AG09309 (cell line): ENCODE results near the gene BEST3.
"Not testable (repeated sequence)": the region's sequence is repeated elsewhere in the genome, so short reads cannot be mapped to it uniquely, and the experiment has no call there.

ENCODE experiments used
- DNase-seq: peaks from one replicate; pipeline ENCODE4 v3.0.0-alpha.2; 2010; ENCODE audit warnings: low read depth
- H3K4me3 ChIP-seq: 2 replicates; pipeline ENCODE4 v1.5.1; 2011; ENCODE audit warnings: mild to moderate bottlenecking, low read depth, low read length, moderate library complexity; ENCODE audit not compliant: control insufficient read depth
- TF ChIP-seq, protein P1 (sequence below): IDR thresholded peaks from 2 replicates; pipeline ENCODE4 v1.5.1; 2011; ENCODE audit warnings: mild to moderate bottlenecking, low read depth, low read length, inconsistent platforms; ENCODE audit not compliant: insufficient read depth, control insufficient read depth; ENCODE audit errors: missing control alignments

Gene BEST3

DNA sequence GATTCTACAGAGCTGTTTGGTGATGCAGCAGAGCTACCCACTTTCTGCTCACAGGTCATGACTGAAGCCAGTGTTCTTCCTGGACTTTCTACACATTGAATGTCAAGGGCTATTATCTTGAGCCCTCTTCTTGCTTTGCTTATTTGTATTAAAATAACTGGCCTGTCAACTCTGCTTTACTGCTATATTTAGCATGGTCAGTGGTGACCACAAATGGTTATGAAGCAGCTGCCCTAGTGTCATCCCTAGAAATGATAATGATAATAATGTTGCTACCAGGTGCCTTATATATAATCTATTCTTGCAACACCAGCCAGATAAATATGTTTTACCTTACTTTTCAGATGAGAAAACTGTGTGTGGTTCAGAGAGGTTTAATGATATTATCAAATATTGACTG is 85.8 kb downstream of the BEST3 start:
- DNase-seq: no peak
- TF ChIP-seq, protein P1, sequence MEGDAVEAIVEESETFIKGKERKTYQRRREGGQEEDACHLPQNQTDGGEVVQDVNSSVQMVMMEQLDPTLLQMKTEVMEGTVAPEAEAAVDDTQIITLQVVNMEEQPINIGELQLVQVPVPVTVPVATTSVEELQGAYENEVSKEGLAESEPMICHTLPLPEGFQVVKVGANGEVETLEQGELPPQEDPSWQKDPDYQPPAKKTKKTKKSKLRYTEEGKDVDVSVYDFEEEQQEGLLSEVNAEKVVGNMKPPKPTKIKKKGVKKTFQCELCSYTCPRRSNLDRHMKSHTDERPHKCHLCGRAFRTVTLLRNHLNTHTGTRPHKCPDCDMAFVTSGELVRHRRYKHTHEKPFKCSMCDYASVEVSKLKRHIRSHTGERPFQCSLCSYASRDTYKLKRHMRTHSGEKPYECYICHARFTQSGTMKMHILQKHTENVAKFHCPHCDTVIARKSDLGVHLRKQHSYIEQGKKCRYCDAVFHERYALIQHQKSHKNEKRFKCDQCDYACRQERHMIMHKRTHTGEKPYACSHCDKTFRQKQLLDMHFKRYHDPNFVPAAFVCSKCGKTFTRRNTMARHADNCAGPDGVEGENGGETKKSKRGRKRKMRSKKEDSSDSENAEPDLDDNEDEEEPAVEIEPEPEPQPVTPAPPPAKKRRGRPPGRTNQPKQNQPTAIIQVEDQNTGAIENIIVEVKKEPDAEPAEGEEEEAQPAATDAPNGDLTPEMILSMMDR: no peak
- no peak overlapping the region for H3K4me3 ChIP-seq

DNA sequence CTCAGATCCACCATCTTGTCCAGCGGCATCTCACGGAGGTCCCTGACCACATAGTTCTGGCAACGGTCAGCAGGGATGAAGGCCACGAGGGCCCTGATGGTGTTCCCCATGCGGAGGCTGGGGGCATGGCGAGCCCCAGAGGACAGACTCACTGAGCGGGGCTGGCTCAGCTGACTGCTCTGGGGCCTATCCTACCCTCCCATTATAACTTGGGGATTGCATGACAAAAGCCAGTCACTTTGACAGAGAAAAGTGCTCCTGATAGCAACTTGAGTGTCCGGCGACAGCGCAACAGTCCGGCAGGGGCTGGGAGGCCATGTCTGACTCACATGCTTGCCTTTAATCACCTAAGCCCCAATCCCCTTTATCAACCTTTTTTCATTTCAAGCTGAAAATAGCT is 88.4 kb downstream of the BEST3 start, which contains the start of gene LRRC10:
Gene LRRC10, minus strand, starts transcription at position 179 of the 400 bp plus-strand sequence. Its CDS starts 69 bp downstream, at position 110.
- H3K4me3 ChIP-seq: no peak within 1 kb of the TSS
- TF ChIP-seq, protein P1: no peak
- no peak for DNase-seq

DNA sequence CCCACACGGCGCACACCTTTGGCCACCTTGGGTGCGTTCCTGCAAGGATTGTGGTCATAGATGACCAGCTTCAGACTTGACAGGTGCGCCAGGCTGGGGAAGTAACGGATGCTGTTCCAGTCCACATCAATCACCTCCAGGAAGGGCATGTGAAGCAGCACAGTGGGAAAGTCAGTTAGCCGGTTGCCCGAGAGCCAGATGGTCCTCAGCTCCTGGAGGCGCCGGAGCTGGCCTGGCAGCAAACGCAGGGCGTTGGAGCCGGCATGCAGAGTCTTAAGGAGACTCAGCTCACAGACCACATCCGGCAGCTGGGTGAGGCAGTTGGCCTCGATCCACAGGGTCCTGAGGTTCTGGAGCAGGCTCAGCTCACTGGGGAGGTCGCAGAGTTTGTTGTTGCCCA is 89.0 kb downstream of the BEST3 start:
- H3K4me3 ChIP-seq: no peak overlapping the region
- TF ChIP-seq, protein P1: no peak
- no peak for DNase-seq

GRCh38 chr12:69608114-69608513 is 91.0 kb downstream of the BEST3 start:
- DNase-seq: no peak
- H3K4me3 ChIP-seq: no peak overlapping the region
- TF ChIP-seq, protein P1: no peak

GRCh38 chr12:69604275-69604674 is 94.8 kb downstream of the BEST3 start:
- DNase-seq, H3K4me3 ChIP-seq: not testable (repeated sequence)
